Right renal pelvis (tissue), 4 donors: ENCODE measurements around the gene HOXD9. TPM values are rescaled to one million over a fixed set of nuclear protein-coding genes. Genes with fewer than 3 reads are reported as not detected.
A peak's percentile ranks its signal among the peaks of the same experiment; 100 is the strongest.

Experiments used
- DNase-seq, 4 donors: peaks; one replicate each; pipeline ENCODE4 v3.0.0-alpha.2; 2013; ENCODE audit warnings: low read depth in 4 of 4, low spot score in 3 of 4, missing footprints in 1 of 4
- polyA plus RNA-seq, 4 donors: library from polyadenylated mRNA; unstranded; fragments of 120-200 nt; gene quantifications; one replicate each; pipeline ENCODE4 v1.2.1, GENCODE V29; 2013; ENCODE audit not compliant: insufficient read length in 4 of 4

HOXD9 gene
- polyA plus RNA-seq, 4 donors = 70.9 to 86.4 (median 74.0) TPM

DNA sequence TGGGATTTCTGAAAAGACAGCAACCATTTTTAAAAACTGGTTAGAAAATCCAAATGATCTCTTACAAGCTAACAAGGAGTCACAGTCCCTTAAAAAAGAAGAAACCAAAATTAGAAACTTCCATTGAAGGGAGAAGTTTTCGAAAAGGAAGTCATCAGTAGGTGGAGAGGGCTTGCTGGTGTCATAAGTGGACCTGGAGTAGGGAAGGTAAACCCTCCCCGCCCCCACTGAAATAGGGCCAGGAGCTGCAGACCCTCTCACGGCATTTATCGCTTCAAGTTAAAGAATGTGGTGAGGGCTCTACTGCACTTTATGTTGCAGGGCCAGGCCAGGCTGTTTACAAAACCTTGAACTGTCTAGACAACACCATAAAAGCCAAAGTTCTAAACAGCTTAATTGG lies 12.6 kb upstream of the HOXD9 start:
- DNase-seq = no peak

DNA sequence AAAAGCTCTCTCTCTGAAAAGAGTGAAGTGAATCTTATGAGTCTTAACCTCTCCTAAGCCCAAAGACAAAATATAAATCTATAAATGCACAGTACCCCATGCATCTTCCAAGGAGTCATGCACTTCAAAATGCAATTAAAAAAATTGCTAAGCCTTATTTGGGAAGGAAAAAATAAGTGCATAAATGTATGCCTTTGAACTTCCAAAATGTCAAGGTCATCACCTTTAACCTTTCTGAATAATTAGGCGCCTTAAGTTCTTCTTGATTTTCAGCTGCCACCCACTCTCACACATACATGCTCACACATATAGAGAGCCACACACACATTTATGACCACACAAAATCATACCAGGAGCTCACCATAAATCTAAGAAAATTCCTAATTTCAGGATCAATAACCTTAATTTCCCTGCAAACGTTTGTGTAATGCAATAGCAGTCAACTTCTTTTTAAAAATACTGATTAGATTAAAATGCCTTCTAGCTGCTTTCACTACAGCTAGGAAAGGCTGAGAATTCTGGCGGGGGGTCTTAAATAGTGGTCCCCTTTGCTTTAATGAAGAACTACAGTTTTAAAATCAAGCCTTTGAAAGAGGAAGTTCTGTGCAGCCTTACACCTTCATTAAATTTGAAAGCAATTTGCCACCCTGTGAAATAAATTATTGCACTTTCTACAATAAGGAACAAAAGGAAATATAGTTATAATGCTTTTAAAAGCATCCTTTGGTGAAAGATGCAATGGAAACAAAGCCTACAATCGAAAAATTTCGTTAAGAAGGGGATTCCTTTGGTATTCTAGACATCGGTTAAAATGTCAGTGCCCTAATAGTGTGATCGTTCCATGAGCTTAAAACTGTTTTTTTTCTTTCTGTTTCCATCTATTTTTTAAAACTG lies 11.9 kb upstream of the HOXD9 start:
- DNase-seq = no peak

DNA sequence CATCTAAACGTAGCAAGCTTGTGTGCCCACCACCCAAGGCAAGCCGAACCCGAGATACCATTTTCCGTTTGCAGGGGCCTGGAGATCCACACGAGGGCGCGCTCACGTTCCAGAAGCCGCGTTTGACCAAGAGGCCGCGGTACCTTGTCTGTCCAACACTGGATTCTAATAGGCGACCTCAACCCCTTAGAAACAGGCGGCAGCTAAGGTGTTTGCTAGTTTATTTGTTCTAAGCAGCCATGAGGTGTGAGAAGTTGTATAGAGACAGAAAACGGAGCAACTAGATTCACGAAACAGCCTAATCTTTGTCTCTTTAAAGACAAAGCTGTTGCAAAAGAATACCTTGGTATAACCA lies 11.2 kb upstream of the HOXD9 start:
- no peak for DNase-seq

DNA sequence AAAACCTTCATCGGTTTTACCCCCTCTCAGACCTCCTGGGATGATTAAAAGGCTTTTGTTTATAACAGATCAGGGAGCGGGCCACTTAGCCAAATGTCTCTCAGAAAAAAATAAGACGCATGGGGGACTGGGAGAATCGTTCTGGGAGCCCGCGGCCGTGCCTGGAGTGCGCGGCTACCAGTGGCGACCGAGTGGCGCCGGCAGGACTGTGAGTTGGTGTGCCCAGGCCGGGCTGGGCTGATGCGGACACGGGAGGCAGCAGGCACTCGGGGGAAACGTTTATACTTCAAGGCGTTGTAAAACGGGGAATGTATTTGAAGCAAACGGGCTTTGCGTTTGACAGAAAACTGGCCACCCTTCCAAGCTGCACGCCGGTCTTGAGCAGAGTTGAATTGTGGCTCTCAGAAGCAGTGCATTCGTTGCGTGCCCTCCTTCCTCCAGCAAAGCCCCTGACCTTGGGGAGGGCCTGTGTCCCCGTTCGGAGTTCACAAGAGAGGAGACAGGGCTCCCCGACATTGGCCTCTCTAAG lies 10.6 kb upstream of the HOXD9 start:
- no peak for DNase-seq

DNA sequence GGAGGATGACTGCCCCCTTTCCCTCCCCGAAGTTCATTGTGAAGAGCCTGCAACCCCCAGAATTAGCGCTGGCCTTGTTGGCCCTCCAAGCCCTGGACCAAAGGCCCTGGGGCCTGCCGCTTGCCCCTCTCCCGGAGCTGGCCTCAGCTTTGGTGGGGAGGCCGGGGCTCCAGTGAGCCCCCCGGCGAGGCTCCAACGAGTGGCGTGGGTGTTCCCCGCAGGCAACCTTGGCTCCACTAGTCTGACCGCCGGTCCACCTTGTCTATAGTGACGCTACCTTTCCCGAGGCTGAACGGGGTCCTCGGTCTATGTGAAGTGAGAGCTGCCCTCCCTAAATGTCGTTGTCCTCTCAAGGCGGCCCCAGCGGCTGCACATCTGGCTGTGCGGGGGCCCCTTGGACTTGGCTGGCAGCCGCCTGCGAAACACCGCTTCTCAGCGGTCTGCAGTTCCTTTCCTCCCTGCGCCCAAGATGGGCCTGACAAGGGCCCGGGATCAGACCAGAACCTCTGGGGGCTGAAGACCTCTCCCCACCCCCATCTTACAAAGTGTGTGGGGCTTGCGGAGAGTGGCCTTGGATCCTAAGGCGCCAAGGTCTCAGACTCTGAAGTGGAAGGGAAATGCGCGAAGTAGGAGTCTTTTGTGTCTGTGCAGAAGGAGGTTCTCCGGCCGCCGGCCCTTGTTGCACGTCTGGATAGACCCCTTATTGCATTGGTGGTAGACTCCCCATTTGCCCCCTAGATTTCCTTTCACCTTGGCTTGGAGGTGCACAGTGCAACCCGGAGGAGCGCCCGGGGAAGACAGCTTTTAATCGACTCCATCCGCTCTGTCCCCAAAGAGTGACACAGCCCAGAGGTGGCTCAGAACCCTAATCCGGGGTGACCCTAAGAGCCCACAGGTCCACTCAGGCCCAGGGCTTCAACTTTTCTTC lies 9.9 kb upstream of the HOXD9 start:
- DNase-seq = no peak

DNA sequence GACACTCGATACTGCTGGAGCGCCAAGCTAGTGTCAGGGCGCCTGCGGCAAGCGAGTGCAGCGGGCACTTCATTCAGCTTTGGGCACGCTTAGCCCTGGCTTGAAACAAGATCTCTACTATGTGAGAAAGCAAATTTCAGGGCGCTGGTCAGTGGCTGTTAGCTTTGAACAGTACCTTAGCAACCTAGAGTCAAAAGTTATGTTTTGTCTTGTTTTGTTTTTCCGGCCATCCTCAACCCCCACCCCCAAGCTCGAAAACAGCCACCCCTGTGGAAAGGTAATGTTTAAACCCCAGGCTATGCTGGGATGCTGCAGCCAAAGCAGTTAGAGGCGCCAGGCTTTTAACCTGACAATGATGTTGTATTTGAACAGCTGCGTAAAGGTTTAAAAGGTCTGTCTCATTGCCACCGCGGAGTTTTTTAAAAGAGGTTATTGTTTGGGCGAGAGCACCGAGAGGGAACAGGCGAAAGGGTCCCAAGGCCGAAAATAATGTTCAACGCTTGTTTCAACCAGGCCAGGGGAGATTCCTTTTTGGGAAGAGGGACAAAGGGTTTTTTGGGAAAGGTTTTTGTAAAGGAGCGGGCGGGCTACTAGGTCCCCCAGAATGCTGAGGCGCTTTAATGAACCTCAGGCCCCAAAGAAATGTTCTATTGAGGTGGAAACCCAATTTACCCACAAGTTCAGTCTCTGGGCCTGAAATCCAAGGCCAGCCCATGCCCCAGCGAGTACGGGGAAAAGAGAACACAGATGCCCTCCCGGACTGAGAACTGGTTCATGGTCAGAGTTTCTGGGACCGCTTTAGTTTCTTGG lies 8.2 kb upstream of the HOXD9 start:
- no peak for DNase-seq

DNA sequence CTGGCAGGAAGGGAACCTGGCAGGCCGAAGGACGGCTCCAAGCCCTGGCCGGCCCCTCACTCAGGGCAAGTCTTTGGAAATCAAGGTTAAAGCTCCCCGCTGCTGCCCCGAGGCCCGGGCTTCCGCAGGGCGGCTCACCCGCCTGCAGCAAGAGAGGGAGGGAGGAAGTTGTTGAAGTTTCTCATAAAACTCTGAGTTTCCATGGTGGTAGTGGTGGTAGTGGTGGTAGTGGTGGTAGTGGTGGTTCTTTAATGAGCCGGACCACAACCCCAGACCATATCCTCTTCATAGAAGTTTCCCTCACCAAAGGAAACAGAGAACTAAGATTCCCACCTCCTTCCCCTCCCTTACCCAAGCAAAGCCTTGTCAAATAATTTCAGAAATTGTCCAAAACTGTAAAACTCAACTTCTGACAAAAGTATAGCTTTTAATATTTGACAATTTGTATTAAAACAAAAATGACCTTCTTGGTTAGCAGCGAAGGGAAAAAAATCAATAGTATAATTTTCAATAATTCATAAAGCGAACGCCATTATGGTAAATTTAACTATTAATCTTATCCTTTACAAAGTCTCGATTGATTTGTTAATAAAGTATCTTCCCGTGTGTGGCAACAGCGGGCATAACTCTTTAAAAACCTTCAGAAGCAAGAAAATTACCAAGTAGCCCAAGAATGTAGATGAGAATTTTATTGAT lies 7.4 kb upstream of the HOXD9 start:
- no peak for DNase-seq

DNA sequence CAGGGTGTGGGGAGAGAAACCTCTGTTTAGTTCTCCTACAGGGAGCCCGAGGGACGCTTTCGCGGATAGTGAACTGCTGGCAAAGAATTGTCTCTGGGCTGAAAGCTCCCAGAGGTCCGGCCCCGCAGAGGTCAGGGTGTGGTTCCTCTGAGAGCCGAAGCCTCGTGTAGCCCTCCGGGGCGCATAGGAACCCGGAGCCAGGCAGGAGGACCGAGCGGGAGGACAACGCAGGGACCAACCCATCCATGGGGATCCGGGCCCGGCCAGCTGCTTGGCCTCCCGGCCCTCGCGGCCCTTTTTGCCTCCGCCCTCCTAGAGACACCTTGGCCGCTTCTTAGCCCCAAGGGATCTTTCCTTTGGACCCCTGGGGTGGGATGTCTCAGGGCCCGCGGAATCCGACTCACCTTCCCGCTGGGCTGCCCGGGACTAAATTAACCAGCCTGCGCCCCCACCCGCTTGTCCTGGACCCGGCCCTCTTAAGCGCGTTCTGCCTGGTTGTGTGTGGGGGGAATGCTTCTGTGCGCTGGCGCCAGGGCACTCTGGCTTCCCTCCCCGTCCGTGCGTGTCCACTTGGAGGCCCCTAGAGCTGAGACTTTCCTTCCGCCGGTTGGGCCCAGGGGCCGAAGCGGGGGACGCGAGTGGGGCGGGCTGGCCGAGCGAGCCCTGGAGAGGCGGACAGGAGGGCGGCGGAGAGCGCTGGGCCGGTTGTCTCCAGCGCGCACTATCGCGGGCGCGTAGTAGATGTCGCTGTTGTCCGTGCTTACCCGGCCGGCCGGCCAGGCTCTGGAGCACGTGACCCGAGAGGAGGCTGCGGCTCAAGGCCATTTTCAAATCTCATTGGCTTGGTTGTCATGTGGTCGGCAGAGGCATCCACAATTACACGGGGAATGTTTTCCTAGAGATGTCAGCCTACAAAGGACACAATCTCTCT lies 6.4 kb upstream of the HOXD9 start, which contains the start of gene HOXD10:
TSS of gene HOXD10 (plus strand) at position 896 of the 931 bp plus-strand sequence. CDS start 56 bp downstream, outside the sequence.
- DNase-seq = peak in 1 of 4 donors; percentile 90

DNA sequence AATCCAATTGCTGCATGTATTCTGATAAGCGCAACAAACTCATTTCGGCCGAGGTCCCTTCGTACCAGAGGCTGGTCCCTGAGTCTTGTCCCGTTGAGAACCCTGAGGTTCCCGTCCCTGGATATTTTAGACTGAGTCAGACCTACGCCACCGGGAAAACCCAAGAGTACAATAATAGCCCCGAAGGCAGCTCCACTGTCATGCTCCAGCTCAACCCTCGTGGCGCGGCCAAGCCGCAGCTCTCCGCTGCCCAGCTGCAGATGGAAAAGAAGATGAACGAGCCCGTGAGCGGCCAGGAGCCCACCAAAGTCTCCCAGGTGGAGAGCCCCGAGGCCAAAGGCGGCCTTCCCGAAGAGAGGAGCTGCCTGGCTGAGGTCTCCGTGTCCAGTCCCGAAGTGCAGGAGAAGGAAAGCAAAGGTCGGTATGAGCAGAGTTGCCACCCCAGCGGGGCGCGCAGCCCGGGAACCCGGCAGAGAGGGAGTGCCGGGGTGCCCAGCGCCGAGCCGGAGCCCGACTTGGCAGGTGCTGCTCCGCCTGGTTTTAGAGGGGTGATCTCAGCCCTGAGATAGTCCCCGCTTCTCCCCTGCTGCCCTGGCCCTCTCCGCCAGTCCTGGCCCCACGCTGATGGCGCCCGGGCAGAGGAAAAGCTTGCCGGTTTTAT lies 5.2 kb upstream of the HOXD9 start:
- no peak for DNase-seq

DNA sequence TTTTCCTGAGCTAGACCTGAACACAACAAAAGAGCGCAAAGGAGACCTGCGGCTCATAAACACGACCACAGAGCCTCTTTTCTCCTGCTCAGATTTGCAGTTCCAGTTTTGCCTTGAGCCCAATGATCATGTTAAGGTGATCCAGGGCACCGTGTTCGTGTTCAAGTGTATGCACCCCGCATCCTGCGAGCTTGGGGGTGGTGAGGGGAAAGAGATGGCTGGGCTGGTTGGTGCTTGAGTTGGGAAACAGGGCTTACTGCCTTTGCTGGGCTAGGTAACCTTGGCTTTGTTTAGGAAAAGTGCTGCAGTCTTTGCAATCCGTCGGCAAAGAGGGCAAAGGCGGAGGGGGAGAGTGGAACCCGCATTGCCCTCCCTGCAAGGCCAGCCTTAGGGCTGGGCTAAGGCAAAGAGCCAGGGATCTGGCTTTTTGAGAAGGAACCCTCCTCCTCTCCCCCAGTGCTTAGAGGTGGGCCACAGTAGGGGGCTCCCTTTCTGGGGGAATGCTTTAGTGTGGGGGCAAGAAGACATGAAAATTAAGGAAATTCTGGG lies 4.6 kb upstream of the HOXD9 start:
- no peak for DNase-seq

DNA sequence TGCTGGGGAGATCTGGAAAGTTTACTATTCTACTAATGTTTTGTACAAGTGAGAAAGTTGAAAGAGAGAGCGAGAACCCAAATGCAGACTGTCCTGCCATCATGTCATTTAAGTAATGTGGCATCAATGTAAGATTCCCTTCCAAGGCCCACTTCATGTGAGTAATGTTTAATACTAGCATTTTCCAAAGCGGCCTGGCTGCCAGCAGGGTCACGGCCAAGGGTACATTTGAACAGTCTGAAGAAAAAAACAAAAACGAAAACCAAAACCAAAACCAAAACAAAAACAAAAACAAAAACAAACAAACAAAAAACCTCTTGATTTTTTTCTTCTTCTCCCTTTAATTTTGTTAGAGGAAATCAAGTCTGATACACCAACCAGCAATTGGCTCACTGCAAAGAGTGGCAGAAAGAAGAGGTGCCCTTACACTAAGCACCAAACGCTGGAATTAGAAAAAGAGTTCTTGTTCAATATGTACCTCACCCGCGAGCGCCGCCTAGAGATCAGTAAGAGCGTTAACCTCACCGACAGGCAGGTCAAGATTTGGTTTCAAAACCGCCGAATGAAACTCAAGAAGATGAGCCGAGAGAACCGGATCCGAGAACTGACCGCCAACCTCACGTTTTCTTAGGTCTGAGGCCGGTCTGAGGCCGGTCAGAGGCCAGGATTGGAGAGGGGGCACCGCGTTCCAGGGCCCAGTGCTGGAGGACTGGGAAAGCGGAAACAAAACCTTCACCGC lies 3.7 kb upstream of the HOXD9 start:
- DNase-seq = no peak

DNA sequence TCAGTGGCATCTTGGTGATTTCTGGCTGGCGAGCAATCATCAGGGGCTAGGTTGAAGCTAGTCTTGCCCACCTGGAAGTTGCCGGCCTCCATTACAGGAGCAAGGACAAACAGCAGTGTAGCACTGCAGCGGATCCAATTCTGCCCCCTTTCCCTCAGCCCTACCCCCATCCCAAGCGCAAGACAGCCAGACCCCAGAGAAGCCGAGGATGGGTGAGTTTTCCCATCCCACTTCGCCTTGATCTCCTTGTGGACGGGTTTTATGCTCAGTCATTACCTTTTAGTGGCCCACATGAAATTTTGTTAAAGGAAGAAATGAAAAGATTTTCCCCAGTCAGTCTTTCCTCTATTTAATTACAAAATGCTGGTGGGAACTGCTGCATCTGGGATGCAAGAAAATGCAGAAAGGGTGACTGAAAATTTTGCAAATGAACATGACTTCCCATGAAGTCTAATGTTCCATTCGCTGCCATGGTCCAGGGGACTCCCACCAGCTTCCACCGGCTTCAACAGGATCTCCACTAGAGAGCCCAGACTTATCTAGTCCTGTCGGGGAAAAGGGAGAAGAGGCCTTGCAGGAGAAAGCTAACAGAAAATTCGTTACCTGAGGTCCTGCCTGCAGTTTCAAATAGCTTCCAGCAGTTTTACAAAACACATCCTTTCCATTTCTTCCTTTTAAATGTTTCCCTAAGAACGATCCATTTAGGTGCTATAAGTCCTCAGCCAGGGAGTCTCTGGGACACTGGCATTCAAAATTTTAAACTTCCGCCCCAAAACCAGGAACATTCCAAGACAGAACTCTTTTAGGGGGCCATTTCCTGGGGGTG lies 1.9 kb upstream of the HOXD9 start:
- no peak for DNase-seq

DNA sequence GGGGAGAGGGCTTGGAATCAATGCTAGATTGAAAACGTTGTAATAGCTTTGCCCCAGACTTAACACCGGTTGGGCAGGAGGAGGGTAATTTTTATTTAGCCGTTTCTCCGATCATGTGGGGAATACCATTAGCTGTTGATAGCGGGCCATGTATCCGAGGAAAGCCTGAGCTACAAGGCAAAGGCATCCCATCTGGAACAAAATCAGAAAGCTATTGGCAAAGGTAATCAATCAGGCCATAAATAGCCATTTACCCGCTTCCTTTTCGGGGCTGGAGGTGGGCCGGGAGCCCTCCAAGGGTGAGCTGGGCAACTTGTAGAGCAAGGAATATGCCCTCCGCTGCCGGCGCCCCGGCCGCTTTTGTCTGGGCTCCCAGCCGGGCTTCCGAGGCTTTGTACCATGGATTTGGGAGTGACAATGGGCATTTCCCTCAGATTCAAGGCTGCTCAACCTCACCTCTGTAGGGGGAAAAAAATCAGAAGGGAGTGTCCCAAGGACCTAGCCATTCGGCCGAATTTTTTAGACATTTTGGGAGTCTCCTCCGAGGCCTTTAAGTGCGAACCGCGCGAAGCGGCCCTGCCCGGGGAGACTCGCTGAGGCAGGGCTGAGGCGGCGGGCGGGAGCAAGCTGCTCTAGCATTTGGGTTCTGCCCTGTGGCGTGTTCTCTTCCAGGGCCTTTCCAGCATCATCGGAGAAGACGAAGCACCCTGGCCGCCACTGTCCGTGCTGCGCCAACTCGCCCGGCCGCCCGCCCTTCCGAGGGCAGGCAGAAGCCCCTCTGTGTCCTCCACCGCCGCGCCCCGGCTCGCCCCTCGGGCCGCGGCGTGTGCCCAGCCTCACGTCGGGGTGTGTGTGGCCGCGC lies 1.1 kb upstream of the HOXD9 start:
- no peak for DNase-seq

DNA sequence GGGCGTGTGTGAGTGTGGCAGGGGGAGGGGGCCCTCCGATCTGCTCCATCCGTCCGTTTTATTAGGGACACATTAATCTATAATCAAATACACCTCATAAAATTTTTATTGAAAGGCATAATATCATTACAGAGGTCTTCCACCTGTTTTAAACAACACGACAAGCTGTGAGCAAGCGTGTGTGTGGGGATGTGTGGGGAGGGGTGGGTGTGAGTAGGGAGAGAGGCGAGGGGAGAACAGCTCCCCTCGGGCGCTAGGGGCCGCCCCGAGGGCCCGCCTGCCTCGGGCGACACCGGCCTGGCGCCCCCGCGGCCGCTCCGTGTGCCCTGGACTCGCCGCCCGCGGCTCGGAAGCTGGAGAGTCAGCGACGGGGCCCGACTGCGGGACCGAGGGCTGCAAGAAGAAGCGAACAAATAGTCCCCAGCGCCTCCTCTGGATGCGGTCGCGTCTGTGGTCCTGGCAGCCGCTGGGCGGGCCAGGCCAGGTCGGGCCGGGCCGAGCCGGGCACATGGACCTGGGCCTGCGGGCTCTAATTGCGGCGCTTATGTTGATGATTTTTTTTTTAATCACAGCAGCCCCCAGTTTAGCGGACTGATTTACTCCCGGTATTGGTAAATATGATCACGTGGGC lies 352 bp upstream of the HOXD9 start:
- no peak for DNase-seq
